ENCODE results near the gene MTNR1A. TPM values are rescaled to one million over a fixed set of nuclear protein-coding genes. Genes with fewer than 3 reads are reported as not detected.

MTNR1A gene
- not detected in 2 replicates for total RNA-seq

DNA sequence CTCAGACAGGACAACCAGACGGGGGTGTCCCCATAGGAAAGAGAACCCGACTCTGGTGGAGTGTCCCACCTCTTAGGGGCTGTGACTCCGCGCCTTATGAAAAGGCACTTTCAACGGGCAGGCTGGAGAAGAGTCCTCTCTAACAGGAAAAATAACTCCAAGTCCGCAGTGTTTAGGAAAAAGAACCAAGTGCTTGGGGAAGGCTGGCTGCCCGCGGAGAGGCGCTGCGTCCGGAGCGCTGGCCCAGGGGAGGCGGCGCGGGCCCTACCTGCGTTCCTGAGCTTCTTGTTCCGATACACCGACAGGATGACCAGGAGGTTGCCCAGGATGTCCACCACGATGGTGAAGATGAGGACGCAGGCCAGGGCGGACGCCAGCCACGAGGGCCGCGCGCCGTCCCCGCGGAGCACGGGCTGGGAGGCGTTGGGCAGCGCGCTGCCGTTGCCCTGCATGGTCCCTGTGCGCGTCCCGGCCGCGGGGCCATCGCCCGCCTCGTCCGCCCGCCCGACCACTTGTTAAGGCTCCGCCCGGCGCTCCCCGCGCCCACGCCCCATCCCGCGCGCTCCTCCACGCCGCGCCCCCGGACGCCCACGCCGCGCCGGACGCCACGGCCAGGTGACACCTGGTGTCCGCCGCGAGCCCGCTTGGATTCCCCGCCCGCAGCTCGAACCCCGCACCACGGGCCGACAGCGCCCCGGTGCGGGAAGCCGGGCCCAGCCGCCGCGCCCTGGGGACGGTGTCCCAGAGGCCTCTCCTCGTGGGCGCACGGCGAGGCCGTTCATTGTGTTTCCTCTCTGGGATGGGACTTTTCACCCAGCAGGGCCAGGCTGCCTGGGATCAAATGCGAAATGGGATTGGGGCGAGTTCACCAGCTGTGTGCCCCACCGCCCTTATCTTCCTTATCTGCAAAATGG, at the start of gene MTNR1A:
TSS of gene MTNR1A (minus strand) at position 654 of the 914 bp plus-strand sequence. CDS start at position 452, 202 bp downstream.

Small RNAs within 50 kb of the gene (small RNA-seq; reads per million reads assigned to genes)
- not detected for gene RNU6-1055P

Other genes with a start within 250 kb of the MTNR1A start
- gene FAT1, start 168.3 kb upstream of the MTNR1A start, total RNA-seq = 2.0 and 2.5 TPM in 2 replicates